Measurements from ENCODE around the gene CLIP3. TPM values are rescaled to one million over a fixed set of nuclear protein-coding genes. Genes with fewer than 3 reads are reported as not detected.
A peak's percentile ranks its signal among the peaks of the same experiment; 100 is the strongest.
"Not testable (repeated sequence)": the region's sequence is repeated elsewhere in the genome, so short reads cannot be mapped to it uniquely, and the experiment has no call there.

CLIP3 gene
- total RNA-seq, 1 donor from 2014 or later: 4.7 TPM

GRCh38 chr19:35988824-35989223 is 43.8 kb downstream of the CLIP3 start:
- Histone ChIP-seq H3K4me3 (ENCODE audit: low read depth, low read length) (no peak overlapping the region), H3K36me3 (ENCODE audit: control insufficient read depth, insufficient read depth, low read length) (no peaks in the 10 kb centered on the region), H3K27me3 (ENCODE audit: control insufficient read depth, insufficient read depth, low read length) (peaks cover 17% of the 10 kb centered on the region)
- no peak for TF ChIP-seq CTCF (IDR thresholded peaks at IDR 0.05; ENCODE audit: insufficient read depth, low read length, poor library complexity, severe bottlenecking)
- no peak for DNase-seq (ENCODE audit: low read depth)

GRCh38 chr19:35987571-35987896 is 45.1 kb downstream of the CLIP3 start:
- no peak for DNase-seq (ENCODE audit: low read depth)
- Histone ChIP-seq H3K36me3 (ENCODE audit: control insufficient read depth, insufficient read depth, low read length) (no peaks in the 10 kb centered on the region), H3K4me3 (ENCODE audit: low read depth, low read length) (no peak overlapping the region), H3K27me3 (ENCODE audit: control insufficient read depth, insufficient read depth, low read length) (peaks cover 17% of the 10 kb centered on the region)
- no peak for TF ChIP-seq CTCF (IDR thresholded peaks at IDR 0.05; ENCODE audit: insufficient read depth, low read length, poor library complexity, severe bottlenecking)

- no peak for DNase-seq (ENCODE audit: low read depth)
- peak; percentile 5 for TF ChIP-seq CTCF (IDR thresholded peaks at IDR 0.05; ENCODE audit: insufficient read depth, low read length, poor library complexity, severe bottlenecking)
- H3K27me3 ChIP-seq (ENCODE audit: control insufficient read depth, insufficient read depth, low read length): peaks cover 17% of the 10 kb centered on the region
- H3K36me3 ChIP-seq (ENCODE audit: control insufficient read depth, insufficient read depth, low read length): no peaks in the 10 kb centered on the region
- peak overlapping the region; percentile 21 for H3K4me3 ChIP-seq (ENCODE audit: low read depth, low read length)
These were observed 45.8 kb downstream of the CLIP3 start for GRCh38 chr19:35986664-35987570.

- Histone ChIP-seq H3K27me3 (ENCODE audit: control insufficient read depth, insufficient read depth, low read length) (peaks cover 17% of the 10 kb centered on the region), H3K4me3 (ENCODE audit: low read depth, low read length) (no peak overlapping the region), H3K36me3 (ENCODE audit: control insufficient read depth, insufficient read depth, low read length) (no peaks in the 10 kb centered on the region)
- no peak for DNase-seq (ENCODE audit: low read depth)
- TF ChIP-seq CTCF (IDR thresholded peaks at IDR 0.05; ENCODE audit: insufficient read depth, low read length, poor library complexity, severe bottlenecking): no peak
These were observed 46.6 kb downstream of the CLIP3 start for GRCh38 chr19:35986111-35986510.

- Histone ChIP-seq H3K27me3 (ENCODE audit: control insufficient read depth, insufficient read depth, low read length) (peaks cover 20% of the 10 kb centered on the region), H3K36me3 (ENCODE audit: control insufficient read depth, insufficient read depth, low read length) (no peaks in the 10 kb centered on the region), H3K4me3 (ENCODE audit: low read depth, low read length) (no peak overlapping the region)
- no peak for DNase-seq (ENCODE audit: low read depth)
- TF ChIP-seq CTCF (IDR thresholded peaks at IDR 0.05; ENCODE audit: insufficient read depth, low read length, poor library complexity, severe bottlenecking): no peak
These were observed 49.5 kb downstream of the CLIP3 start for GRCh38 chr19:35983177-35983576.

- not testable (repeated sequence) for DNase-seq (ENCODE audit: low read depth); H3K27me3 ChIP-seq (ENCODE audit: control insufficient read depth, insufficient read depth, low read length); H3K4me3 ChIP-seq (ENCODE audit: low read depth, low read length); H3K36me3 ChIP-seq (ENCODE audit: control insufficient read depth, insufficient read depth, low read length)
These were observed 51.7 kb downstream of the CLIP3 start for GRCh38 chr19:35980997-35981396.

Measured in kidney epithelial cell (primary cell).